GM12874 (cell line): ENCODE results near the gene THBS1.

ENCODE experiments used
- CTCF ChIP-seq: IDR thresholded peaks from 2 replicates; pipeline ENCODE4 v1.5.1; 2011; ENCODE audit warnings: low read depth, mild to moderate bottlenecking, control low read depth, low read length, moderate library complexity; ENCODE audit not compliant: insufficient read depth

The THBS1 gene

GRCh38 chr15:39585871-39586301, 5.0 kb downstream of the THBS1 start:
- no peak for TF ChIP-seq CTCF

DNA sequence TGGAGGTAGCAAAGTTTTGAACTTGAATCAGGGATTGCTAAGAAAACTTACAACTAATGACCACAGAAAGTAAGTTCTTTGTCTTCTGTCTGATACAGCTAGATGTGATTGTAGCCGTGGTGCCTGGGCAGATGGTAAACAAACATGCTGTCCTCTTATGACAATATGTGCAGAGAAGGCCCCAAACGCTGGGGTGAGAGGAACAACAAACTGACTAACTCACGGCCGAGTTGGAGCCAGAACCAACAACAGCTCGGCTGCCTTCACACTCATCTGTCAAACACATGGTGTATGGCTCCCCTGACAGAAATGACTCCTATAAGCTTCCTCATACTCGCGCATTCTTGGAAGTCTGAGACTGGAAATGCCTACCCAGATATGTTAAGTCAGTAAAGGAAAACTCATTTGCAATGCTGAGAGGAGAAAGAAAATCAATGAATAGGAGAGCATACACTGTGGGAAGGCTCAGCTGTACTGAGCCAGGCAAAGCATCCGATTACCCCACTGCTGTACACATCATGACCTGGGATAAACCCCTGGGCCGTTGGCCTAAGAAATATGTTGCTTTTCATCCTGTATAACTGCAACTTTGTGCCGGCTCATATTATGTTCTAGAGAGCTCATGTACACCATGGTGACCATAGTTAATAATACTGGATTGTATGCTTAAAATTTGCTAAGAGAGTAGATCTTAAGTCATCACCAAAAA, 5.7 kb downstream of the THBS1 start:
- TF ChIP-seq CTCF: no peak

DNA sequence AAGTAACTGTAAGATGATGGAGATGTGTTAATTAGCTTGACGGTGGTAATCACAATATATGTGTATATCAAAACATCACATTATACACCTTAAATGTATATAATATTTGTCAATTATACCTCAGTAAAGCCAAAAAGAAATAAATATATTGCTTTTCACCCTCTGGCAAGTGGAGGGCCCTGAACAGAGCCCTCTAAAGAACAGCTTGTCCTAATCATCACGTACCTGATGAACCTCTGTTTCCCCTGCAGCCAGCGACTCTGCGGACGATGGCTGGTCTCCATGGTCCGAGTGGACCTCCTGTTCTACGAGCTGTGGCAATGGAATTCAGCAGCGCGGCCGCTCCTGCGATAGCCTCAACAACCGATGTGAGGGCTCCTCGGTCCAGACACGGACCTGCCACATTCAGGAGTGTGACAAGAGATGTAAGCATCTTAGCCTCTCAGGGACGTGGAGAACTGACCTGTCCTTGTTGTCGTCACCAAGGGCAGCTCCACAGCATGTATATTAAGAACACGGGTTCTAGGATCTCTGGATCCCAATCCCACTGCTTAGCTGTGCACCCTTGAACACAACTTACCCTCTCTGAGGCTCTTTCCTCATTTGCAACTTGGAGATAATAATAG, 6.3 kb downstream of the THBS1 start:
- no peak for TF ChIP-seq CTCF

DNA sequence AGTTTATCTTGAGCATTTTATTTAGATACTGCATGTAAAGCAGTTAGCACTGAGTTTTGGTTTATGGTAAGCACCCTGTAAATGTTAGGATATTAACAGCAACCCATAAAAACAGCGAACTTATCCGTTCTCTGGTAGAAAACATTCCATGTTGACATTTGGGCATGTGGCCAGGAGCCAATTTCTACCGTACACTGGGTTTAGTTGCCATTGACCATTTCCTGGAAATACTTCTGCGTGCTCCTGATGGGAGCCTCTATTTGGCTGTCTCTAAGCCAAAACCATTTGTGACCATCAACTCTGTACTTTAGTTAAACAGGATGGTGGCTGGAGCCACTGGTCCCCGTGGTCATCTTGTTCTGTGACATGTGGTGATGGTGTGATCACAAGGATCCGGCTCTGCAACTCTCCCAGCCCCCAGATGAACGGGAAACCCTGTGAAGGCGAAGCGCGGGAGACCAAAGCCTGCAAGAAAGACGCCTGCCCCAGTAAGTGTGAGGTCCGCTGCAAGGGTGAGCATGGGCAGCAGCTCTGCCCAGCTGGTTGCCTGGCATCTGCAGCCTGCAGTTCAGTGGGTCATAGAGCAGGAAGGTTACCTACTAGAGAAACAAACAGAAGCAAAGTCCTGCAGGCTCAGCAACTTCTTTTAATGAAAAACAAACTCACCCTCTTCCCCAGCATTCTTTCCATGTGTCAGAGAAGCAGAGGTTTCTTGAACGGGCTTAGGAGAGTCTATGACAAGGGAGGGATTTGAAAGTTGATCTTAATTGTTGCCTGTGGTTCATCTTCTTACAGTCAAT, 7.1 kb downstream of the THBS1 start:
- no peak for TF ChIP-seq CTCF

GRCh38 chr15:39588531-39589192, 7.8 kb downstream of the THBS1 start:
- TF ChIP-seq CTCF: no peak

- TF ChIP-seq CTCF: no peak
These were observed 8.4 kb downstream of the THBS1 start for GRCh38 chr15:39589193-39589814.
